ENCODE data around the gene EHF.

The EHF gene

DNA sequence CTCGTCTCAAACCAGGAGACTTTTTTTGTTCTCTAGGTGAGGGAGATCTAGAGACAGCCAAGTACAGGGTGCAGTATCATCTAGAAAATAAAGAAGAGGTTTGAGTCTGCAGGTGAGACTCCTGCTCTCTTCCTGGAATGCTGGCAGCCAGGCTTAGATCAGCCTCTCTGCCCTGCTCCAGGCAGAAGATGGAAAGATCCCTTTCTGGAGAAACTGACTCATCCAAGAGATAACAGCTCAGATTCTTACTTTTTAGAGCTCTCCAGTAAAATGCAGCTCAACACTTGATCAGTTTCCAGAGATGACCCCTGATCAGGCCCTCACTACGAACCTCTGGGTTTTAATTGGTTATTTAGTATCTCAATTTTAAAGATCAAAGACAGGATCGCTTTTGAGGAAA lies 44.6 kb upstream of the EHF start:
- Histone ChIP-seq H2AFZ (no peak overlapping the region), H3K9me3 (ENCODE audit: control insufficient read depth, low read length) (no peaks in the 10 kb centered on the region), H3K4me3 (ENCODE audit: low read depth, low read length) (no peak overlapping the region), H3K27me3 (ENCODE audit: control insufficient read depth, insufficient read depth, low read length) (no peaks in the 10 kb centered on the region), H3K79me2 (no peaks in the 10 kb centered on the region), H3K9ac (no peak overlapping the region), H3K36me3 (ENCODE audit: control insufficient read depth, insufficient read depth, low read length) (no peaks in the 10 kb centered on the region), H3K4me2 (ENCODE audit: low read length) (no peak overlapping the region), H3K4me1 (no peaks in the 10 kb centered on the region), H3K27ac (no peak overlapping the region)
- TF ChIP-seq, protein P1, sequence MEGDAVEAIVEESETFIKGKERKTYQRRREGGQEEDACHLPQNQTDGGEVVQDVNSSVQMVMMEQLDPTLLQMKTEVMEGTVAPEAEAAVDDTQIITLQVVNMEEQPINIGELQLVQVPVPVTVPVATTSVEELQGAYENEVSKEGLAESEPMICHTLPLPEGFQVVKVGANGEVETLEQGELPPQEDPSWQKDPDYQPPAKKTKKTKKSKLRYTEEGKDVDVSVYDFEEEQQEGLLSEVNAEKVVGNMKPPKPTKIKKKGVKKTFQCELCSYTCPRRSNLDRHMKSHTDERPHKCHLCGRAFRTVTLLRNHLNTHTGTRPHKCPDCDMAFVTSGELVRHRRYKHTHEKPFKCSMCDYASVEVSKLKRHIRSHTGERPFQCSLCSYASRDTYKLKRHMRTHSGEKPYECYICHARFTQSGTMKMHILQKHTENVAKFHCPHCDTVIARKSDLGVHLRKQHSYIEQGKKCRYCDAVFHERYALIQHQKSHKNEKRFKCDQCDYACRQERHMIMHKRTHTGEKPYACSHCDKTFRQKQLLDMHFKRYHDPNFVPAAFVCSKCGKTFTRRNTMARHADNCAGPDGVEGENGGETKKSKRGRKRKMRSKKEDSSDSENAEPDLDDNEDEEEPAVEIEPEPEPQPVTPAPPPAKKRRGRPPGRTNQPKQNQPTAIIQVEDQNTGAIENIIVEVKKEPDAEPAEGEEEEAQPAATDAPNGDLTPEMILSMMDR (IDR thresholded peaks at IDR 0.05), result no peak

DNA sequence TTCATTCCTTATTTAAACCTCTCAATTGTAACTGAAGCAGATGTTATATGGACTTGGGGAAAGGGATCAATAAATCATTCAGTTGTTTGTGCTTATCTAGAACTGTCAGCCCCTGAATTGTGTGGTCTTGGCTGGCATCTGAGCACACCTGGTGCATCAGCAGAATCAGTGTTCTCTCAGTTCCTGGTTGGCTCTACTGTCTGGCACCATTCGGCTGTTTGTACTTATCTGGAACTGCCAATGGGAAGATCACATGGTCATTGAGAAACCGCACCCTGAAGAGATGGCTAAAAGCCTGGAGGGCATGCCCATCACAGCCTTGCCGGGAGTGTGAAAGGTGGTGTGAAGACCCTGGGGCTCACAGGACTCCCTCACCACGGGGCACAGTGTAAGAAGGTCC lies 37.1 kb upstream of the EHF start:
- no peak overlapping the region for H2AFZ ChIP-seq
- no peak overlapping the region for H3K4me3 ChIP-seq (ENCODE audit: low read depth, low read length)
- no peaks in the 10 kb centered on the region for H3K27me3 ChIP-seq (ENCODE audit: control insufficient read depth, insufficient read depth, low read length)
- no peak overlapping the region for H3K9ac ChIP-seq
- no peak overlapping the region for H3K4me2 ChIP-seq (ENCODE audit: low read length)
- H3K79me2 ChIP-seq, result no peaks in the 10 kb centered on the region
- H3K27ac ChIP-seq, result no peak overlapping the region
- no peaks in the 10 kb centered on the region for H3K36me3 ChIP-seq (ENCODE audit: control insufficient read depth, insufficient read depth, low read length)
- peaks cover 11% of the 10 kb centered on the region for H3K4me1 ChIP-seq
- H3K9me3 ChIP-seq (ENCODE audit: control insufficient read depth, low read length), result no peaks in the 10 kb centered on the region
- TF ChIP-seq, protein P1 (IDR thresholded peaks at IDR 0.05), result no peak

DNA sequence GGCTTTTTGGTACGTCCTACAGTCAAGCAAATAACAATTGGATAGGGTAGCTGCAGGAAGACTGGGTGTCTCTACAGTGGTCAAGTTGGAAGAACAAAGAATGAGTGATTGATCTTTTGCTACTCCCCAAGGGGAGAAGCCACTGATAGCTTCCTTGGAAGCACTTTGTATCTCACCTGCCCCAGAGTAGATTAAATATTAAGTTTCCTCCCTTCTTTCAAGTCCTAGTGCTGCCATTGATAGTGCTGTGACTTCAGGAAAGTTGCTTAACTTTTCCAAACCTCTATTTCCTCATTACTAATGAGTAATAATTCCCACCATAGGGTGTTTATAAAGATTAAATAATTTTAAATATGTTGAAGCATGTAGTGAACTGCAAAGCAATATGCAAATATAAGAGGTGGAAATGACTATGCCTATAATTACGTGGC lies 35.6 kb upstream of the EHF start:
- Histone ChIP-seq H3K9me3 (ENCODE audit: control insufficient read depth, low read length) (no peaks in the 10 kb centered on the region), H3K36me3 (ENCODE audit: control insufficient read depth, insufficient read depth, low read length) (no peaks in the 10 kb centered on the region), H3K4me2 (ENCODE audit: low read length) (no peak overlapping the region), H3K27me3 (ENCODE audit: control insufficient read depth, insufficient read depth, low read length) (no peaks in the 10 kb centered on the region), H3K9ac (no peak overlapping the region), H3K4me3 (ENCODE audit: low read depth, low read length) (no peak overlapping the region), H3K27ac (no peak overlapping the region), H3K79me2 (no peaks in the 10 kb centered on the region), H3K4me1 (peaks cover 11% of the 10 kb centered on the region), H2AFZ (no peak overlapping the region)
- TF ChIP-seq, protein P1 (IDR thresholded peaks at IDR 0.05), result no peak

DNA sequence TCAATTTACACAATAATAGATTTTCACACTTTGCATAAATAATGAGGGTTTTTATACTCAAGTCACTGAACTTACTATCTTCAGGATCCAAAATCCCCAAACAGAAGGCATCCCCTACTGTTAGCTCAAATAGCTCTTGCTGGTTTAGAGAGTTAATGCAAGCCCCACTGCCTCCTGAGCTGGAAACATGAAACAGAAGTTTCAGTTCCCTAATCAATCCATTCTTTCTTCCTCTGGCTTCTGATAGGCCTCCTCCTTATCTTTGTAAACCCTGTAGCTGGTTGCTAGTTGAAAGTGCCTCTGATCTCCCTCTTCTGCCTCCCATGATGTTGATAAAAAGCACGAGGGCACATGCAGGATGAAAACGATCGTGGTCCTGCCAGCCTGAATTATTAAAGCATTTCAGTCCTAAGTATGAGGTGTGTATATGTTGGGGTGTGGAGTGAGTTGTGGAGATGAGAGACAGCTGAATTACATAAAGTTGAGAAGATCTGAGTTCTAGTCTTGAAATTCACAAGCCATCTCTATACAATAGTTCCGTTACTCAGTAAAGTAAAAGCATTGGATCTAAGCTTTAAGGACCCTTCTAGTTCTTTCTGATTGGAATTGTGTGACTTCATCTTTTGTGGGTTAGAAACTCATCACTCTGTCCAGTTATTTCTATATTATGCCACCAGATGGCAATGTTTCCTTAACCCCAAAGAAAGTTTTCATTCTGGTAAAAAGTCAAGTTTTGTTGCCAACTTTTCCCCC lies 35.0 kb upstream of the EHF start:
- Histone ChIP-seq H3K9me3 (ENCODE audit: control insufficient read depth, low read length) (no peaks in the 10 kb centered on the region), H3K27me3 (ENCODE audit: control insufficient read depth, insufficient read depth, low read length) (no peaks in the 10 kb centered on the region), H3K4me2 (ENCODE audit: low read length) (peak overlapping the region; percentile 34), H3K27ac (peak overlapping the region; percentile 5), H3K4me3 (ENCODE audit: low read depth, low read length) (no peak overlapping the region), H3K4me1 (peaks cover 11% of the 10 kb centered on the region), H3K9ac (no peak overlapping the region), H3K36me3 (ENCODE audit: control insufficient read depth, insufficient read depth, low read length) (no peaks in the 10 kb centered on the region), H3K79me2 (no peaks in the 10 kb centered on the region), H2AFZ (no peak overlapping the region)
- TF ChIP-seq, protein P1 (IDR thresholded peaks at IDR 0.05), result peak; percentile 57
